ENCODE data around the gene ST7.

- TF ChIP-seq TAF7 (optimal IDR thresholded peaks at IDR 0.05; ENCODE audit: borderline replicate concordance, low read depth, low read length) (no peak), CTCF (IDR thresholded peaks at IDR 0.05; ENCODE audit: control extremely low read depth in 1 of 3, insufficient read depth in 1 of 3, low read depth in 1 of 3, low read length in 3 of 3) (no peak), USF2 (IDR thresholded peaks at IDR 0.05; ENCODE audit: low read length) (no peak), RAD21 (IDR thresholded peaks at IDR 0.05 in 1 of 2, conservative IDR thresholded peaks at IDR 0.05 in 1 of 2; ENCODE audit: low read depth in 2 of 2, low read length in 2 of 2) (no peak), POLR2A (IDR thresholded peaks at IDR 0.05; ENCODE audit: control extremely low read depth in 1 of 2, low read depth in 2 of 2, low read length in 2 of 2) (no peak), FOSL1 (IDR thresholded peaks at IDR 0.05; ENCODE audit: insufficient read depth, low read depth, low read length) (no peak)
Observed at GRCh38 chr7:117032810-117033209, 79.5 kb downstream of the ST7 start.

All from H1 (cell line).